Neural cell (in vitro differentiated cells): ENCODE data around the gene MPZL1. TPM values are rescaled to one million over a fixed set of nuclear protein-coding genes. Genes with fewer than 3 reads are reported as not detected.

Experiments
- H2AFZ ChIP-seq: fragments of 200-600, 300-800 bp; sonication (generic), shearing (Covaris generic); 2 replicates; pipeline ENCODE4 v1.6.0; 2014; ENCODE audit warnings: low read depth, mild to moderate bottlenecking, antibody characterized with exemption, low read length, moderate library complexity
- H3F3A ChIP-seq: fragments of 200-600 bp; shearing (Covaris generic); 2 replicates; pipeline ENCODE4 v1.6.1; 2016; ENCODE audit warnings: mild to moderate bottlenecking, moderate library complexity, mixed read lengths, antibody characterized with exemption, low read length; ENCODE audit not compliant: insufficient read depth, poor library complexity, severe bottlenecking
- H3K27ac ChIP-seq: fragments of 200-600, 300-800 bp; sonication (generic), shearing (Covaris generic); 2 replicates; pipeline ENCODE4 v1.5.1; 2014; ENCODE audit warnings: mild to moderate bottlenecking, low read length, moderate library complexity
- H3K27me3 ChIP-seq: fragments of 300-800, 200-600 bp; sonication (generic), shearing (Covaris generic); 2 replicates; pipeline ENCODE4 v1.6.0; 2014; ENCODE audit warnings: mild to moderate bottlenecking, low read depth, low read length, moderate library complexity; ENCODE audit not compliant: insufficient read depth
- H3K36me3 ChIP-seq: fragments of 300-800, 200-600 bp; sonication (generic), shearing (Covaris generic); 2 replicates; pipeline ENCODE4 v1.5.1; 2014; ENCODE audit warnings: mild to moderate bottlenecking, antibody characterized with exemption, low read length, moderate library complexity; ENCODE audit not compliant: insufficient read depth
- H3K4me2 ChIP-seq: fragments of 300-800, 200-600 bp; sonication (generic), shearing (Covaris generic); 2 replicates; pipeline ENCODE4 v1.6.0; 2014; ENCODE audit warnings: mild to moderate bottlenecking, low read length
- H3K4me3 ChIP-seq: fragments of 300-800, 200-600 bp; sonication (generic), shearing (Covaris generic); 2 replicates; pipeline ENCODE4 v1.5.1; 2014; ENCODE audit warnings: mild to moderate bottlenecking, low read length, moderate library complexity
- H3K79me2 ChIP-seq: fragments of 200-600 bp; shearing (Covaris generic); replicated peaks from 2 replicates; pipeline ENCODE4 v1.6.0; 2014; ENCODE audit warnings: mild to moderate bottlenecking, low read length, moderate library complexity; ENCODE audit not compliant: insufficient read depth
- H3K9ac ChIP-seq: fragments of 300-800, 200-600 bp; sonication (generic), shearing (Covaris generic); 2 replicates; pipeline ENCODE4 v1.6.1; 2016; ENCODE audit warnings: mild to moderate bottlenecking, low read length, mixed read lengths
- H3K9me2 ChIP-seq: fragments of 200-600 bp; shearing (Covaris generic); 2 replicates; pipeline ENCODE4 v1.6.1; 2016; ENCODE audit warnings: mild to moderate bottlenecking, low read length, mixed read lengths; ENCODE audit not compliant: insufficient read depth
- H3K9me3 ChIP-seq: fragments of 200-600, 300-800 bp; sonication (generic), shearing (Covaris generic); 2 replicates; pipeline ENCODE4 v1.6.1; 2016; ENCODE audit warnings: mild to moderate bottlenecking, mixed run types, low read length, moderate library complexity, mixed read lengths
- H4K20me1 ChIP-seq: fragments of 200-600 bp; shearing (Covaris generic); 2 replicates; pipeline ENCODE4 v1.6.1; 2016; ENCODE audit warnings: mild to moderate bottlenecking, mixed run types; ENCODE audit not compliant: insufficient read depth
- CTCF ChIP-seq: fragments of 450-650 bp; IDR thresholded peaks from 2 replicates; pipeline ENCODE4 v1.5.1; 2014; ENCODE audit warnings: antibody characterized with exemption, mild to moderate bottlenecking, moderate library complexity; ENCODE audit not compliant: poor library complexity, severe bottlenecking
- EP300 ChIP-seq: fragments of 450-650 bp; conservative IDR thresholded peaks from 2 replicates; pipeline ENCODE4 v1.6.1; 2014; ENCODE audit warnings: antibody characterized with exemption, mild to moderate bottlenecking, moderate library complexity; ENCODE audit not compliant: poor library complexity, severe bottlenecking
- EZH2 ChIP-seq: fragments of 200-600, 300-800 bp; shearing (Covaris generic), sonication (generic); IDR thresholded peaks from 2 replicates; pipeline ENCODE4 v1.6.1; 2014; ENCODE audit warnings: antibody characterized with exemption, low read length, borderline replicate concordance, mild to moderate bottlenecking; ENCODE audit not compliant: insufficient read depth, poor library complexity, severe bottlenecking
- MXI1 ChIP-seq: fragments of 450-650 bp; conservative IDR thresholded peaks from 2 replicates; pipeline ENCODE4 v1.6.1; 2014; ENCODE audit warnings: antibody characterized with exemption, mild to moderate bottlenecking; ENCODE audit not compliant: poor library complexity, severe bottlenecking
- POLR2AphosphoS5 ChIP-seq: IDR thresholded peaks from 2 replicates; pipeline ENCODE4 v1.6.1; 2012
- RAD21 ChIP-seq: fragments of 450-650 bp; conservative IDR thresholded peaks from 2 replicates; pipeline ENCODE4 v1.6.1; 2014; ENCODE audit warnings: antibody characterized with exemption, mild to moderate bottlenecking, moderate library complexity
- REST ChIP-seq: IDR thresholded peaks from 2 replicates; pipeline ENCODE4 v1.6.1; 2012; ENCODE audit warnings: borderline replicate concordance
- SMC3 ChIP-seq: fragments of 450-650 bp; conservative IDR thresholded peaks from 2 replicates; pipeline ENCODE4 v1.6.1; 2014; ENCODE audit warnings: antibody characterized with exemption, mild to moderate bottlenecking, moderate library complexity; ENCODE audit not compliant: poor library complexity
- TAF1 ChIP-seq: IDR thresholded peaks from 2 replicates; pipeline ENCODE4 v1.6.1; 2012; ENCODE audit warnings: low read depth
- polyA minus RNA-seq: library from RNA; depleted of rRNA, polyadenylated mRNA; stranded (reverse); fragments of >200 nt; gene quantifications from 2 replicates; pipeline ENCODE4 v1.2.3, GENCODE V29; 2014
- polyA plus RNA-seq: library from polyadenylated mRNA; depleted of rRNA; stranded (reverse); fragments of >200 nt; gene quantifications from 2 replicates; pipeline ENCODE4 v1.2.3, GENCODE V29; 2014

Gene MPZL1
- polyA plus RNA-seq (167 and 191 TPM in 2 replicates), polyA minus RNA-seq (200 and 268 TPM in 2 replicates)

GRCh38 chr1:167721617-167722151 is at the start of gene MPZL1:
Gene MPZL1, plus strand, starts transcription at chr1:167721982. Its CDS starts 170 bp downstream, at chr1:167722152.
- TF ChIP-seq TAF1 (peak; percentile 71), RAD21 (peak; percentile 16), EP300 (no peak), MXI1 (no peak), POLR2AphosphoS5 (peak; percentile 68), REST (peak; percentile 65), CTCF (no peak), SMC3 (no peak), EZH2 (no peak)
- Histone ChIP-seq H2AFZ (peak within 1 kb of the TSS; percentile 66), H4K20me1 (no peaks in the 10 kb centered on the region), H3K36me3 (no peaks in the 10 kb centered on the region), H3K9ac (peak within 1 kb of the TSS; percentile 83), H3K9me2 (no peaks in the 10 kb centered on the region), H3F3A (peaks cover 8% of the 10 kb centered on the region), H3K4me3 (peak within 1 kb of the TSS; percentile 92), H3K27ac (peak within 1 kb of the TSS; percentile 71), H3K79me2 (peaks cover 29% of the 10 kb centered on the region), H3K27me3 (no peaks in the 10 kb centered on the region), H3K4me2 (peak within 1 kb of the TSS; percentile 89), H3K9me3 (no peaks in the 10 kb centered on the region)

GRCh38 chr1:167672831-167673230 is 49.0 kb upstream of the MPZL1 start:
- TF ChIP-seq TAF1 (no peak), REST (no peak), CTCF (no peak), MXI1 (no peak), EP300 (no peak), EZH2 (no peak), RAD21 (no peak), SMC3 (no peak), POLR2AphosphoS5 (no peak)
- Histone ChIP-seq H4K20me1 (no peaks in the 10 kb centered on the region), H3K79me2 (no peaks in the 10 kb centered on the region), H3K27ac (no peak overlapping the region), H3F3A (no peaks in the 10 kb centered on the region), H3K9me2 (no peaks in the 10 kb centered on the region), H3K4me3 (no peak overlapping the region), H3K36me3 (no peaks in the 10 kb centered on the region), H3K9ac (no peak overlapping the region), H2AFZ (no peak overlapping the region), H3K9me3 (no peaks in the 10 kb centered on the region), H3K4me2 (no peak overlapping the region), H3K27me3 (no peaks in the 10 kb centered on the region)
